Measurements from ENCODE around the gene AQP6.

Gene AQP6

DNA sequence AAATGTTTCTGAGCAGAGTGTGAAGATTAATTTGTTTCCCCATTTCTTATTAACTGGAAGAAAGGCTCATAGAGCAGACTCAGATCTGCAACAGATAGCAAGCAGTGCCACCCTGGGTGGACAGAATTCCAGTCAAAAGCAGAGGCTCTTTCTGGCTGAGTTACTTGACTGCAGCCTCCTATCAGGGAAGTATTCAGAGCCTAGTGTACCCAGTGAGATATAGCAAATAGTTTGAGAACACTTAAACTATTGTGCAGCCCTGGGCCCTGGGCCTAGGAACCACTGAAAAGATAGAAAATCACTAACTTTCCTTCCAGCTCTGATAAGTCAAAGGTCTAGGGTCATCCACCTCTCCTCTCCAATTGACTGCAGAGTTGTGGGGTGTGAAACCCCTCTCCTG, 33.4 kb upstream of the AQP6 start:
- TF ChIP-seq, protein P1, sequence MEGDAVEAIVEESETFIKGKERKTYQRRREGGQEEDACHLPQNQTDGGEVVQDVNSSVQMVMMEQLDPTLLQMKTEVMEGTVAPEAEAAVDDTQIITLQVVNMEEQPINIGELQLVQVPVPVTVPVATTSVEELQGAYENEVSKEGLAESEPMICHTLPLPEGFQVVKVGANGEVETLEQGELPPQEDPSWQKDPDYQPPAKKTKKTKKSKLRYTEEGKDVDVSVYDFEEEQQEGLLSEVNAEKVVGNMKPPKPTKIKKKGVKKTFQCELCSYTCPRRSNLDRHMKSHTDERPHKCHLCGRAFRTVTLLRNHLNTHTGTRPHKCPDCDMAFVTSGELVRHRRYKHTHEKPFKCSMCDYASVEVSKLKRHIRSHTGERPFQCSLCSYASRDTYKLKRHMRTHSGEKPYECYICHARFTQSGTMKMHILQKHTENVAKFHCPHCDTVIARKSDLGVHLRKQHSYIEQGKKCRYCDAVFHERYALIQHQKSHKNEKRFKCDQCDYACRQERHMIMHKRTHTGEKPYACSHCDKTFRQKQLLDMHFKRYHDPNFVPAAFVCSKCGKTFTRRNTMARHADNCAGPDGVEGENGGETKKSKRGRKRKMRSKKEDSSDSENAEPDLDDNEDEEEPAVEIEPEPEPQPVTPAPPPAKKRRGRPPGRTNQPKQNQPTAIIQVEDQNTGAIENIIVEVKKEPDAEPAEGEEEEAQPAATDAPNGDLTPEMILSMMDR (IDR thresholded peaks at IDR 0.05): no peak

GRCh38 chr12:49939707-49940106, 33.0 kb upstream of the AQP6 start:
- TF ChIP-seq, protein P1 (IDR thresholded peaks at IDR 0.05): no peak

- TF ChIP-seq, protein P1 (IDR thresholded peaks at IDR 0.05): no peak
Measured at GRCh38 chr12:49941556-49942511, 30.9 kb upstream of the AQP6 start.

- TF ChIP-seq, protein P1 (IDR thresholded peaks at IDR 0.05): no peak
Measured at GRCh38 chr12:49942512-49942893, 30.2 kb upstream of the AQP6 start.

DNA sequence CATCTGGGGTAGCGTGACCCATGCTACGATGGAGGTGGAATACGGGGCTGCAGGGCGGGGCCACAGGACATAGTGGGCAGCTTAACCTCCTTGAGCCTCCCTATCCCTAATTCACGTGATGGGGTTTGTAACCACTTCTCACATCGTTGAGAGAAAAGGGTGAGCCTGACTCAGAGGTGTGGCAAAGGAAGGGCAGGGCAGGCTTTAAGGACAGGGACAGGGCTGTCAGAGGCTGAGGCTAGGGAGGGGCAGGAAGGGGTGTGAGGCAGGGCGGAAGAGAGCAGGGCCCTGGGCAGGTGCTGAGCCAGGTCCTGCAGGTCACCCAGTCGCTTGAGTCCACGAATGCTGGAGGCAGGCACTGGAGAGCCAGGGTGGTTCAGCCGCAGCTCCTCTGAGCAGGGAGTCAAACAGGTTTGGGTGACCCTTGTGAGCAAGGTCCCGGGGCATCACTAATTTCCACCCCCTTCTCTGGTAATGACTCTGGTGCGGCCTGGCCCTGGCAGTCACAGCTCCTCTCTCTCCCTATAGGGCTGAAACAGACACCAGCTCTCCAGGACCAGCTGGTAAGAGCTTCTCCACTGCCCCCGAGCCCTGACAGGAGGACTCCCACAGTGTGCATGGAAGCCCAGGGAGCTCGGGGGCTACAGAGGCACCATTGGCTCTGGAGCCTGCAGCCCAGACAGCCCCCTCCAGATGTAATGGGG, 29.7 kb upstream of the AQP6 start:
- TF ChIP-seq, protein P1 (IDR thresholded peaks at IDR 0.05): no peak

- TF ChIP-seq, protein P1 (IDR thresholded peaks at IDR 0.05): no peak
Measured at GRCh38 chr12:49943625-49943960, 29.2 kb upstream of the AQP6 start.

DNA sequence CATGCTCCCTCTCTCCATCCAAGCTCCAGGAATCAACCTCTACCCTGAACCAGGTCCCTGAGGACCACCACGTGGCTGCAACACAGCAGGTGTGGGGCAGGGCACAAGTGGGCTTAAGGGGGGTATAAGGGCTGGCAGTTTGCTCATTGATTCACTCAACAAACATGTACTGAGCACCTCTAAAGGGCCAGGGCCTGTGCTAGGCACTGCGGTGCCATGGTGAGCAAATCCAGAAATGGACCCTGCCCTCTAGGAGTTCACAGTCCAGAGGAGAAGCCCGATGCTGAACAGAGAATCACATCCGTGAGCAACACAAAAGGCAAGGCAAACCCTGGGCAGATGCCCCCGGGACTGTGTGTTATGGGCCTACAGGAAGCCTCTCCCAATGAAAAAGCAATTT, 28.7 kb upstream of the AQP6 start:
- TF ChIP-seq, protein P1 (IDR thresholded peaks at IDR 0.05): no peak
